ENCODE measurements around the gene PARP3. TPM values are rescaled to one million over a fixed set of nuclear protein-coding genes. Genes with fewer than 3 reads are reported as not detected.

PARP3 gene
- total RNA-seq, 4 donors from 2014 or later = 5.1 to 22.4 (median 11.4) TPM

DNA sequence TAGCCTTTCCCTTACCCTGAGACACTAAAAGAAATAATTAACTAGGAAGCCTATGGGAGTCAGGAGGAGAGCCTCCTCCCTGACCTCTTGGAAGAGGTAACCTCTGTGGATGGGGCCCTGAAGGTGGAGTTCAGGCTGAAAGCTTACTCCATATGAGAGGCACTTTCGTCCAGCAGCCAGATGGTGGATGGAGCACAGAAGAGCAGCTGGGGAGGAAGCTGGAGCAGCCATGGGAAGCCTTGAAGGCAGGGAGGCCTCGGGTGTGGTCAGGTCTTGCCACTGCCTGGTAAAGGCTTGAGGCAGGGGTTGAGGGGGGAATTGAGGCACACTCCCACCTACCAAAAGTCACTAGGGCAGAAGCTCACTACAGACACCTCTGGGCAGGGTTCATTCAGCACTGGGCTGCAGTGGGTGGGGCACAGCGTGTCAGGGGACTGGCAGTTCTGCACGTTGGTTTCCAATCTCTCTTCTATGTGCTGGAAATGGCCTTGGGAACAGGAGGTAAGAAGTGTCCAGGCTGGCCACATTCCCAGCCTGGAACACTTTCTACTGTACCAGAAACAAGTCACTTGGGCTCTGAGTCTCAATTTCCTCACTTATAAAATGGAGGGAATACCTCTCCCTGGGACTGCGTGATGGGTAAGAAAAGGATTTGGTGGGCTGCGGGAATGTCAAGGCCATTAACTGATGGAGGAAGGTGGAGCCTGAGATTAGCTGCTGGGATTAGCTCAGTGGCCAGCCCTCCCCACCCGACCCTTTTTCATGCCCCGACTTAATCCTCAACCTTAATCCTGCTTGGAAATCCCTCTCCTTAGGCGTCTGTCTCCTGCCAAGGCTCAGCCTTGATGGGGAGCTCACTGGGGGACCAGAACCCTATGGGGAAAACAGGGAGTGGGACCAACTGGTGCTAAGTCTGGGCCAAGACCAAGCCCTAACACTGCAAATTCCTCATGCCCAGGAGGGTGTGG, 19.7 kb downstream of the PARP3 start:
- TF ChIP-seq POLR2A (IDR thresholded peaks at IDR 0.05) = no peak
- TF ChIP-seq, protein P1, sequence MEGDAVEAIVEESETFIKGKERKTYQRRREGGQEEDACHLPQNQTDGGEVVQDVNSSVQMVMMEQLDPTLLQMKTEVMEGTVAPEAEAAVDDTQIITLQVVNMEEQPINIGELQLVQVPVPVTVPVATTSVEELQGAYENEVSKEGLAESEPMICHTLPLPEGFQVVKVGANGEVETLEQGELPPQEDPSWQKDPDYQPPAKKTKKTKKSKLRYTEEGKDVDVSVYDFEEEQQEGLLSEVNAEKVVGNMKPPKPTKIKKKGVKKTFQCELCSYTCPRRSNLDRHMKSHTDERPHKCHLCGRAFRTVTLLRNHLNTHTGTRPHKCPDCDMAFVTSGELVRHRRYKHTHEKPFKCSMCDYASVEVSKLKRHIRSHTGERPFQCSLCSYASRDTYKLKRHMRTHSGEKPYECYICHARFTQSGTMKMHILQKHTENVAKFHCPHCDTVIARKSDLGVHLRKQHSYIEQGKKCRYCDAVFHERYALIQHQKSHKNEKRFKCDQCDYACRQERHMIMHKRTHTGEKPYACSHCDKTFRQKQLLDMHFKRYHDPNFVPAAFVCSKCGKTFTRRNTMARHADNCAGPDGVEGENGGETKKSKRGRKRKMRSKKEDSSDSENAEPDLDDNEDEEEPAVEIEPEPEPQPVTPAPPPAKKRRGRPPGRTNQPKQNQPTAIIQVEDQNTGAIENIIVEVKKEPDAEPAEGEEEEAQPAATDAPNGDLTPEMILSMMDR (IDR thresholded peaks at IDR 0.05) = no peak
- Histone ChIP-seq H3K27ac (no peak overlapping the region), H3K4me1 (peaks cover 0 to 10% of the 10 kb centered on the region in 2 donors), H3K36me3 (no peaks in the 10 kb centered on the region), H3K27me3 (no peaks in the 10 kb centered on the region), H3K9me3 (no peaks in the 10 kb centered on the region), H3K4me3 (no peak overlapping the region)
- DNase-seq = no peak
- intact Hi-C loops (cut with DNase I; ENCODE audit: low total_unique reads) = no loop called here

DNA sequence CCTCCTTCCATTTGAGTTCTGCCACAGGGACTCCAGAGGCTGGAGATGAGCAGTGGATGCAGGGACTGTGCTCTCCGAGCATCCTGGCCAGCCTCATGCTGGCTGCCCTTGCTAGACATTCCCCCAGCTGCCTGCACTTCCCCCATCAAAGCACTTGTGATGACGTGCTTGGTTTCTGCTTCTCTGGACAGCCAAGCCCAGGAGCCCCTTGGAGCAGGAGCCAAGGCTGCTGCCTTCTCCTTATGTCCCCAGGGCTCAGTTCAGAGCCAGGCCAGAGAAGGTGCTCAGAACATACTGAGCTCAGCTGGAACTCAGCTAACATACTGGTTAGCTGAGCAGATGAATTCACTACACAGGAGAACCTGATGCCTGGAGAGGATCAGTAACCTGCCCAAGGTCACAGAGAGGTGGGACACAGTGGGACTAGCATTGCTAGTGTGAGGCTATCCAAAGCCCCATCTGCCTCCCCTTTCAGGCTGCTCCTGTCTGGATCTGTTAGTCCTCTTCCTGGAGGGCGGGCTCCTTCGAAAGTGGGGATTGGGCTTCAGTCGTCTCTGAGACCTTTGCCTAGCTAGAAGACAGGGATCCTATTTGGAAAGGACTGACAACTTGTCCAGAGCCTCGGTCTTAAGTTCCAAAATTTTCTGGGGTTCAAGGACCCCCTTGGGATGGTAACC, 20.8 kb downstream of the PARP3 start:
- H3K4me1 ChIP-seq = peaks cover 0 to 10% of the 10 kb centered on the region in 2 donors
- TF ChIP-seq POLR2A (IDR thresholded peaks at IDR 0.05) = no peak
- no peak for DNase-seq
- H3K9me3 ChIP-seq = no peaks in the 10 kb centered on the region
- H3K4me3 ChIP-seq = no peak overlapping the region
- intact Hi-C loops (cut with DNase I; ENCODE audit: low total_unique reads) = no loop called here
- no peak overlapping the region for H3K27ac ChIP-seq
- no peaks in the 10 kb centered on the region for H3K36me3 ChIP-seq
- no peaks in the 10 kb centered on the region for H3K27me3 ChIP-seq

GRCh38 chr3:51963951-51964451, 21.8 kb downstream of the PARP3 start:
- Histone ChIP-seq H3K9me3 (no peaks in the 10 kb centered on the region), H3K36me3 (no peaks in the 10 kb centered on the region), H3K27ac (no peak overlapping the region), H3K27me3 (no peaks in the 10 kb centered on the region), H3K4me1 (peaks cover 0 to 15% of the 10 kb centered on the region in 2 donors), H3K4me3 (no peak overlapping the region)
- DNase-seq = no peak
- intact Hi-C loops (cut with DNase I; ENCODE audit: low total_unique reads) = no loop called here
- TF ChIP-seq, protein P1 (IDR thresholded peaks at IDR 0.05) = no peak
- TF ChIP-seq POLR2A (IDR thresholded peaks at IDR 0.05) = no peak

GRCh38 chr3:51964521-51964920, 22.4 kb downstream of the PARP3 start:
- H3K4me1 ChIP-seq = peaks cover 0 to 15% of the 10 kb centered on the region in 2 donors
- no peaks in the 10 kb centered on the region for H3K36me3 ChIP-seq
- no peaks in the 10 kb centered on the region for H3K27me3 ChIP-seq
- no peak for DNase-seq
- intact Hi-C loops (cut with DNase I; ENCODE audit: low total_unique reads) = no loop called here
- H3K4me3 ChIP-seq = no peak overlapping the region
- TF ChIP-seq, protein P1 (IDR thresholded peaks at IDR 0.05) = no peak
- TF ChIP-seq POLR2A (IDR thresholded peaks at IDR 0.05) = no peak
- H3K9me3 ChIP-seq = no peaks in the 10 kb centered on the region
- no peak overlapping the region for H3K27ac ChIP-seq

GRCh38 chr3:51966016-51966415, 23.9 kb downstream of the PARP3 start:
- H3K4me1 ChIP-seq = peaks cover 0 to 15% of the 10 kb centered on the region in 2 donors
- H3K27ac ChIP-seq = peak overlapping the region; percentile 89 to 94
- no peak overlapping the region for H3K4me3 ChIP-seq
- intact Hi-C loops (cut with DNase I; ENCODE audit: low total_unique reads) = no loop called here
- no peaks in the 10 kb centered on the region for H3K9me3 ChIP-seq
- no peaks in the 10 kb centered on the region for H3K27me3 ChIP-seq
- no peaks in the 10 kb centered on the region for H3K36me3 ChIP-seq
- TF ChIP-seq, protein P1 (IDR thresholded peaks at IDR 0.05) = no peak
- no peak for TF ChIP-seq POLR2A (IDR thresholded peaks at IDR 0.05)
- DNase-seq = no peak

Data from uterus (tissue), 4 donors.